PFSK-1 (cell line): ENCODE results near the gene EML3.

Source experiments
- FOXP2 ChIP-seq: optimal IDR thresholded peaks from 2 replicates; pipeline ENCODE3; 2011; ENCODE audit warnings: borderline replicate concordance, control low read depth, inconsistent platforms; ENCODE audit not compliant: insufficient read depth; ENCODE audit errors: extremely low read length, extremely low read depth
- POLR2AphosphoS5 ChIP-seq: IDR thresholded peaks from 2 replicates; pipeline ENCODE4 v1.6.1; 2012; ENCODE audit warnings: low read depth, mild to moderate bottlenecking, control low read depth, low read length, moderate library complexity
- SIN3A ChIP-seq: IDR thresholded peaks from 2 replicates; pipeline ENCODE4 v1.6.1; 2012; ENCODE audit warnings: mild to moderate bottlenecking, low read length, moderate library complexity, borderline replicate concordance; ENCODE audit not compliant: insufficient read depth
- TAF1 ChIP-seq: IDR thresholded peaks from 2 replicates; pipeline ENCODE4 v1.6.1; 2012; ENCODE audit warnings: low read length, control low read depth, borderline replicate concordance; ENCODE audit not compliant: insufficient read depth
- TF ChIP-seq, protein P1 (sequence below), 2 experiments: IDR thresholded peaks; 2 replicates each; pipeline versions ENCODE4 v1.6.1 to v1.8.0; 2011 to 2012; ENCODE audit warnings: low read depth in 2 of 2, low read length in 2 of 2, control low read depth in 1 of 2, inconsistent platforms in 1 of 2, mild to moderate bottlenecking in 1 of 2, moderate library complexity in 1 of 2; ENCODE audit not compliant: insufficient read depth in 1 of 2

DNA sequence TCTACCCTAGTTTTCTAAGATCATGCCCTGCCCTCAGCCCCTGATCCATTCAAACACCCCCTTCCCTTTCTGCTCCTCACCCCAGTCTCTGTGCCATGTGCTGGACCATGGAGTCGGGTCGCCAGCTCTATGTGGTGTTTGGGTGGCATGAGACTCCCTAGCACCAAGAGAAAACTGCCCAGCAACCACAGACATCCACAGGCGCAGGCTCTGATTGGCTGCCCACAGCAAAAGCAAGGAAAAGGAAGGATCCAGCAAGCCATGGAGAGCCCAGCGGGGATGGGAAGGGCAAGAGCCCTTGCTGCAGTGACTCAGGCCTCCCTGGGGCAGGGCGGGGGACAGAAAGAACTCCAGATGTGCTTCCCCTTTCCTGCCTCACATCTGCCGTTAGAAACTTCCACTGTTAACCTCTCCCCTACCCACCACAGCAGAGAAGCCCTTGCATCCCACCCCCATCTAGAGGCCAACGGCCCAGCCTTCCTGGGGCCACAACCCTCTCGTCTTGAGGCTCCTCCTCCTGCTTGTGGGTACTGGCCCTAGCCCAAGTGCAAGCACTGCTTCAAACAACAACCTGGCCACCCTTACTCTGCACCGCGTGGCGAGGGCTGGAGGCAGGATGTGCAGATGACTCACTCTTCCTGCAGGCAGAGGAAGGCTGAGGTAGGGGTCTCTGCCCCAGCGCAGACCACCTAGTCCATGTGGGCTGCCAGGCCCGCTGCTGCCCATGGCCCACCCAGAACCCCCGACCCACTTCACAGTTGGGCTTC, 56.3 kb downstream of the EML3 start:
- TF ChIP-seq, protein P1, sequence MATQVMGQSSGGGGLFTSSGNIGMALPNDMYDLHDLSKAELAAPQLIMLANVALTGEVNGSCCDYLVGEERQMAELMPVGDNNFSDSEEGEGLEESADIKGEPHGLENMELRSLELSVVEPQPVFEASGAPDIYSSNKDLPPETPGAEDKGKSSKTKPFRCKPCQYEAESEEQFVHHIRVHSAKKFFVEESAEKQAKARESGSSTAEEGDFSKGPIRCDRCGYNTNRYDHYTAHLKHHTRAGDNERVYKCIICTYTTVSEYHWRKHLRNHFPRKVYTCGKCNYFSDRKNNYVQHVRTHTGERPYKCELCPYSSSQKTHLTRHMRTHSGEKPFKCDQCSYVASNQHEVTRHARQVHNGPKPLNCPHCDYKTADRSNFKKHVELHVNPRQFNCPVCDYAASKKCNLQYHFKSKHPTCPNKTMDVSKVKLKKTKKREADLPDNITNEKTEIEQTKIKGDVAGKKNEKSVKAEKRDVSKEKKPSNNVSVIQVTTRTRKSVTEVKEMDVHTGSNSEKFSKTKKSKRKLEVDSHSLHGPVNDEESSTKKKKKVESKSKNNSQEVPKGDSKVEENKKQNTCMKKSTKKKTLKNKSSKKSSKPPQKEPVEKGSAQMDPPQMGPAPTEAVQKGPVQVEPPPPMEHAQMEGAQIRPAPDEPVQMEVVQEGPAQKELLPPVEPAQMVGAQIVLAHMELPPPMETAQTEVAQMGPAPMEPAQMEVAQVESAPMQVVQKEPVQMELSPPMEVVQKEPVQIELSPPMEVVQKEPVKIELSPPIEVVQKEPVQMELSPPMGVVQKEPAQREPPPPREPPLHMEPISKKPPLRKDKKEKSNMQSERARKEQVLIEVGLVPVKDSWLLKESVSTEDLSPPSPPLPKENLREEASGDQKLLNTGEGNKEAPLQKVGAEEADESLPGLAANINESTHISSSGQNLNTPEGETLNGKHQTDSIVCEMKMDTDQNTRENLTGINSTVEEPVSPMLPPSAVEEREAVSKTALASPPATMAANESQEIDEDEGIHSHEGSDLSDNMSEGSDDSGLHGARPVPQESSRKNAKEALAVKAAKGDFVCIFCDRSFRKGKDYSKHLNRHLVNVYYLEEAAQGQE (IDR thresholded peaks at IDR 0.05; ENCODE audit: insufficient read depth in 1 of 2, low read depth in 2 of 2, low read length in 2 of 2): peak in 1 of 2 experiments; percentile 4; a peak in 1 of 4 replicates
- TF ChIP-seq POLR2AphosphoS5: peak; percentile 46; the same call in 1 of the 2 replicates
- 0 out of 2 replicates have a peak, but pooled peaks have one; percentile 32 for TF ChIP-seq TAF1
- 0 out of 2 replicates have a peak, but pooled peaks have one; percentile 18 for TF ChIP-seq SIN3A
- peak; percentile 87 for TF ChIP-seq FOXP2
